Neuronal stem cell (in vitro differentiated cells): ENCODE results near the gene CDY1.
"Not testable (repeated sequence)": the region's sequence is repeated elsewhere in the genome, so short reads cannot be mapped to it uniquely, and the experiment has no call there.

Experiments used
- DNase-seq: peaks from one replicate; pipeline ENCODE4 v3.0.0-alpha.2; 2013; ENCODE audit warnings: low spot score
- H2AFZ ChIP-seq: one replicate; pipeline ENCODE4 v1.6.1; 2013; ENCODE audit warnings: mild to moderate bottlenecking, low read length, inconsistent platforms
- H2AK5ac ChIP-seq: 2 replicates; pipeline ENCODE4 v1.6.1; 2013; ENCODE audit warnings: low read depth, mild to moderate bottlenecking, inconsistent platforms, low read length, moderate library complexity, mixed read lengths
- H2BK120ac ChIP-seq: 2 replicates; pipeline ENCODE4 v1.6.1; 2013; ENCODE audit warnings: low read depth, mild to moderate bottlenecking, inconsistent platforms, low read length, moderate library complexity, mixed read lengths
- H2BK12ac ChIP-seq: one replicate; pipeline ENCODE4 v1.6.1; 2013; ENCODE audit warnings: low read length, inconsistent platforms
- H2BK15ac ChIP-seq: 2 replicates; pipeline ENCODE4 v1.6.1; 2013; ENCODE audit warnings: mild to moderate bottlenecking, low read length, inconsistent platforms, mixed read lengths
- H2BK5ac ChIP-seq: one replicate; pipeline ENCODE4 v1.6.1; 2013; ENCODE audit warnings: inconsistent platforms, mild to moderate bottlenecking, low read length, moderate library complexity
- H3K14ac ChIP-seq: one replicate; pipeline ENCODE4 v1.6.1; 2013; ENCODE audit warnings: low read length, inconsistent platforms
- H3K18ac ChIP-seq: 2 replicates; pipeline ENCODE4 v1.6.1; 2013; ENCODE audit warnings: low read length, inconsistent platforms
- H3K23ac ChIP-seq: 2 replicates; pipeline ENCODE4 v1.6.1; 2013; ENCODE audit warnings: low read depth, mild to moderate bottlenecking, mixed read lengths, low read length, inconsistent platforms; ENCODE audit not compliant: poor library complexity
- H3K27ac ChIP-seq: replicated peaks from 3 replicates; pipeline ENCODE4 v1.5.1; 2013; ENCODE audit warnings: low read length, inconsistent platforms
- H3K27me3 ChIP-seq, 3 experiments: 2 replicates each; pipeline ENCODE4 v1.6.1; 2013; ENCODE audit warnings: low read length in 3 of 3, mild to moderate bottlenecking in 2 of 3, inconsistent platforms in 1 of 3, low read depth in 1 of 3, mixed read lengths in 1 of 3, moderate library complexity in 1 of 3; ENCODE audit not compliant: control insufficient read depth in 3 of 3, insufficient read depth in 3 of 3
- H3K36me3 ChIP-seq, 2 donors: replicated peaks in 1 of 2; 2 replicates each; pipeline ENCODE4 v1.6.1; 2013; ENCODE audit warnings: low read length in 2 of 2; ENCODE audit not compliant: control insufficient read depth in 2 of 2, insufficient read depth in 2 of 2
- H3K4ac ChIP-seq: 2 replicates; pipeline ENCODE4 v1.6.1; 2013; ENCODE audit warnings: inconsistent platforms, mild to moderate bottlenecking, low read length, moderate library complexity
- H3K4me1 ChIP-seq, 2 donors: 1 replicate in 1 of 2; 2 replicates in 1 of 2; pipeline ENCODE4 v1.6.1; 2013; ENCODE audit warnings: low read length in 2 of 2, low read depth in 1 of 2; ENCODE audit not compliant: control insufficient read depth in 2 of 2, insufficient read depth in 1 of 2
- H3K4me2 ChIP-seq: one replicate; pipeline ENCODE4 v1.6.1; 2013; ENCODE audit warnings: mild to moderate bottlenecking, low read length, inconsistent platforms; ENCODE audit not compliant: insufficient read depth, poor library complexity, severe bottlenecking
- H3K4me3 ChIP-seq, 2 donors: 2 replicates each; pipeline ENCODE4 v1.5.1; 2013; ENCODE audit warnings: low read length in 2 of 2, mild to moderate bottlenecking in 2 of 2, inconsistent platforms in 1 of 2, moderate library complexity in 1 of 2
- H3K79me1 ChIP-seq: one replicate; pipeline ENCODE4 v1.6.1; 2013; ENCODE audit warnings: low read depth, mild to moderate bottlenecking, inconsistent platforms, low read length, moderate library complexity
- H3K9ac ChIP-seq: one replicate; pipeline ENCODE4 v1.6.1; 2013; ENCODE audit warnings: mild to moderate bottlenecking, low read depth, low read length, inconsistent platforms; ENCODE audit not compliant: poor library complexity
- H3K9me3 ChIP-seq, 2 donors: replicated peaks in 1 of 2; 2 replicates each; pipeline versions ENCODE3 to v1.6.1; 2013; ENCODE audit warnings: low read length in 2 of 2, mild to moderate bottlenecking in 2 of 2, inconsistent platforms in 1 of 2, low read depth in 1 of 2, mixed read lengths in 1 of 2, moderate library complexity in 1 of 2; ENCODE audit not compliant: control insufficient read depth in 2 of 2, insufficient read depth in 1 of 2
- H4K8ac ChIP-seq: one replicate; pipeline ENCODE4 v1.6.1; 2013; ENCODE audit warnings: low read depth, mild to moderate bottlenecking, inconsistent platforms, low read length, moderate library complexity
- H4K91ac ChIP-seq: one replicate; pipeline ENCODE4 v1.6.1; 2013; ENCODE audit warnings: low read length, low read depth, mild to moderate bottlenecking, inconsistent platforms; ENCODE audit not compliant: poor library complexity
- WGBS, 2 donors: extraction: QIAGEN DNeasy Blood & Tissue Kit; methylation state at CpG; one replicate each; pipeline ENCODE4 v1.1.7; 2013; ENCODE audit warnings: missing lambda C conversion rate in 2 of 2, mixed read lengths in 1 of 2; ENCODE audit not compliant: insufficient read length in 2 of 2, insufficient replicate concordance in 1 of 2; ENCODE audit errors: extremely low coverage in 2 of 2; 5-methylcytosine and 5-hydroxymethylcytosine counted together

Gene CDY1

GRCh38 chrY:25630383-25631112 lies 8.6 kb downstream of the CDY1 start:
- H3K4me2 ChIP-seq, H3K4ac ChIP-seq, H3K27me3 ChIP-seq, H3K14ac ChIP-seq, H3K79me1 ChIP-seq, H3K36me3 ChIP-seq, H2AK5ac ChIP-seq, H3K9me3 ChIP-seq, DNase-seq, H4K91ac ChIP-seq, H3K23ac ChIP-seq, H3K4me1 ChIP-seq, H3K4me3 ChIP-seq, H4K8ac ChIP-seq, H3K18ac ChIP-seq, H3K9ac ChIP-seq, H2BK15ac ChIP-seq, H2AFZ ChIP-seq, H2BK5ac ChIP-seq, H2BK12ac ChIP-seq, H2BK120ac ChIP-seq, H3K27ac ChIP-seq: not testable (repeated sequence)
- WGBS, 2 donors: no CpG with 5 or more reads among the region's 4 CpGs

- not testable (repeated sequence) for H3K79me1 ChIP-seq, H2AFZ ChIP-seq, H4K91ac ChIP-seq, H3K4me3 ChIP-seq, H2AK5ac ChIP-seq, H3K36me3 ChIP-seq, H2BK120ac ChIP-seq, H4K8ac ChIP-seq, H3K18ac ChIP-seq, H3K27me3 ChIP-seq, H3K9me3 ChIP-seq, H3K4ac ChIP-seq, DNase-seq, H3K4me2 ChIP-seq, H2BK5ac ChIP-seq, H3K4me1 ChIP-seq, H2BK12ac ChIP-seq, H3K14ac ChIP-seq, H3K23ac ChIP-seq, H3K27ac ChIP-seq, H3K9ac ChIP-seq, H2BK15ac ChIP-seq
- no CpG with 5 or more reads among the region's 3 CpGs for WGBS, 2 donors
Measured at GRCh38 chrY:25639852-25640251, 17.9 kb downstream of the CDY1 start.

- not testable (repeated sequence) for H3K27me3 ChIP-seq, H2BK15ac ChIP-seq, H2AK5ac ChIP-seq, H3K4me3 ChIP-seq, H2BK12ac ChIP-seq, H2BK120ac ChIP-seq, H3K14ac ChIP-seq, H3K9ac ChIP-seq, H3K4me2 ChIP-seq, H2AFZ ChIP-seq, H2BK5ac ChIP-seq, H3K4ac ChIP-seq, H4K91ac ChIP-seq, H3K18ac ChIP-seq, DNase-seq, H3K23ac ChIP-seq, H4K8ac ChIP-seq, H3K27ac ChIP-seq, H3K36me3 ChIP-seq, H3K9me3 ChIP-seq, H3K79me1 ChIP-seq, H3K4me1 ChIP-seq
- WGBS, 2 donors: no CpG with 5 or more reads among the region's 9 CpGs
Measured at GRCh38 chrY:25643024-25643915, 21.4 kb downstream of the CDY1 start.
